Melanocyte of skin (primary cell): ENCODE data around the gene RTP4. TPM values are rescaled to one million over a fixed set of nuclear protein-coding genes. Genes with fewer than 3 reads are reported as not detected.

Experiments
- total RNA-seq, 2 donors: library from RNA; depleted of rRNA; stranded (reverse); fragments of >200 nt; gene quantifications; 2 replicates each; pipeline ENCODE4 v1.2.3, GENCODE V29; 2012

The RTP4 gene
- total RNA-seq, result 10 to 100 TPM; 56.8 to 58.3 TPM

GRCh38 chr3:187368251-187369088 lies at the start of gene RTP4:
RTP4 (plus strand) TSS chr3:187368385; CDS start chr3:187368442, 57 bp downstream.

Other genes starting within 250 kb of the RTP4 start
- 10 to 100 TPM; 25.5 to 54.3 TPM for gene RPL39L, start 228.9 kb upstream of the RTP4 start, total RNA-seq
- not detected for gene RTP1, start 170.9 kb upstream of the RTP4 start, total RNA-seq
- gene MASP1, start 76.6 kb upstream of the RTP4 start, total RNA-seq, result not detected